ENCODE results near the gene HECTD4. TPM values are rescaled to one million over a fixed set of nuclear protein-coding genes. Genes with fewer than 3 reads are reported as not detected.
A peak's percentile ranks its signal among the peaks of the same experiment; 100 is the strongest.

The HECTD4 gene
- total and polyA plus RNA-seq, 7 donors, result 2.1 to 22.8 (median 14.6) TPM

DNA sequence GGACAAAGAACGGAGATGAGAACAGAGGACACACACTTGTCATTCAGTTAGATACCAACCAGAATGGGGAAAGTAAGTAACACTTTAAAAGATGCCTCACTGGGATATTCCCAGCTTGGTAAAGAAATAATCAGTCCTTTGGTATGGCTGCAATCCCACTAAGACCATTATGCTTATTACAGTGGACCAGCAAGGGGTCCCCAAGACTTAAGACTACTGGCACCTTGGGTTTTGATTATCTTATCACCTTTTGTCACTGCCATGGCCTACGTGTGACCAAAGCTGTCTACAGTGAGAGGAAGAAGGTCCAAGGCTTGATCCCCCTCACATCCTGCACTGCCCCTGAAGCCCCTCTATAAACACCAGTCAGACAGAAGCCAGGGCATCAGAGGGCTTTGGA, 191.0 kb downstream of the HECTD4 start:
- intact Hi-C loops (cut with DNase I), result no loop called here
- H3K27me3 ChIP-seq (ENCODE audit: insufficient read depth in 3 of 3, low read length in 2 of 3), result no peaks in the 10 kb centered on the region
- no peak for DNase-seq
- H3K9me3 ChIP-seq, result no peaks in the 10 kb centered on the region
- no peak for ATAC-seq
- TF ChIP-seq, protein P1, sequence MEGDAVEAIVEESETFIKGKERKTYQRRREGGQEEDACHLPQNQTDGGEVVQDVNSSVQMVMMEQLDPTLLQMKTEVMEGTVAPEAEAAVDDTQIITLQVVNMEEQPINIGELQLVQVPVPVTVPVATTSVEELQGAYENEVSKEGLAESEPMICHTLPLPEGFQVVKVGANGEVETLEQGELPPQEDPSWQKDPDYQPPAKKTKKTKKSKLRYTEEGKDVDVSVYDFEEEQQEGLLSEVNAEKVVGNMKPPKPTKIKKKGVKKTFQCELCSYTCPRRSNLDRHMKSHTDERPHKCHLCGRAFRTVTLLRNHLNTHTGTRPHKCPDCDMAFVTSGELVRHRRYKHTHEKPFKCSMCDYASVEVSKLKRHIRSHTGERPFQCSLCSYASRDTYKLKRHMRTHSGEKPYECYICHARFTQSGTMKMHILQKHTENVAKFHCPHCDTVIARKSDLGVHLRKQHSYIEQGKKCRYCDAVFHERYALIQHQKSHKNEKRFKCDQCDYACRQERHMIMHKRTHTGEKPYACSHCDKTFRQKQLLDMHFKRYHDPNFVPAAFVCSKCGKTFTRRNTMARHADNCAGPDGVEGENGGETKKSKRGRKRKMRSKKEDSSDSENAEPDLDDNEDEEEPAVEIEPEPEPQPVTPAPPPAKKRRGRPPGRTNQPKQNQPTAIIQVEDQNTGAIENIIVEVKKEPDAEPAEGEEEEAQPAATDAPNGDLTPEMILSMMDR (IDR thresholded peaks at IDR 0.05), result no peak
- H3K27ac ChIP-seq, result no peak overlapping the region
- no peak overlapping the region for H3K4me3 ChIP-seq
- H3K4me1 ChIP-seq, result no peaks in the 10 kb centered on the region
- peaks cover 0 to 96% of the 10 kb centered on the region in 2 donors for H3K36me3 ChIP-seq (ENCODE audit: insufficient read depth in 1 of 2, low read depth in 1 of 2)
- WGBS, 3 donors, result 73 to 83% (median 77%) methylated on average over 2 of the region's 2 CpGs

DNA sequence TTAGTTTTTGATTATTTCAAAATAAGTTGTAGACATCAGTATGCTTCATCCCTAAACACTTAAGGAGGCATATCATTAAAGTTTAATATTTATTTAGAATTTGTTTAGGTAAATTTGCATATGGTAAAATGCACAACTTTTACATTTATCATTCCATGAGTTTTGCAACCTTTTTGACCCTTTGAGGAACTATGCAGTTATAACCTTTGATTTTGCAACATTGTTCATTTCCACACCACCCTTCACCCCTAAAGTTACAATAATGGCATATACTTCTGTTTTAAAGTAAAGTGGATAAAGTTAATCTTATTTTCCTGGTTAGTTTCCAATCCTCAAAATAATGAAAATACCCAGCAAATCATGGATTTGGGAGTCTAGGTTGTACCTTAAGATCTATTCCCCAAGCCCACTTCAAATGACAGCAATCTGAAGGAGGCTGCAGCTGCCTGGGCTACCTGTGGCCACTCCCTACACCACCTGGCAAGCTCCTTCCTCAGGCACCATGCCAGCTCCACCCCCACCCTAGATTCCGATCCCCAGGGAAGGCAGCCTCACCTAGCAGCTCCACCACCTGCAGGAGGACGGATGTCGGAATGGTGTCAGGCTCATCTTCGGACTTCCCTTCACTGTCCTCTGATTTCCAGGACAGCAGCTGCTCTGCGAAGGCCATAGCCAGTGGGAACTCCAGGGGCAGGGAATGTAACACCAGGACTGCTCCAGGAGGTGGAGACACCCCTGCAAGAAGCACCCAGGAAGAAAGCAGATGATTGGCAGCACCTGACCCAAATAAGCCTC, 191.8 kb downstream of the HECTD4 start:
- no peak overlapping the region for H3K4me3 ChIP-seq
- H3K27me3 ChIP-seq (ENCODE audit: insufficient read depth in 3 of 3, low read length in 2 of 3), result no peaks in the 10 kb centered on the region
- intact Hi-C loops (cut with DNase I), result no loop called here
- TF ChIP-seq, protein P1 (IDR thresholded peaks at IDR 0.05), result no peak
- no peak overlapping the region for H3K27ac ChIP-seq
- no peaks in the 10 kb centered on the region for H3K4me1 ChIP-seq
- peaks cover 0 to 91% of the 10 kb centered on the region in 2 donors for H3K36me3 ChIP-seq (ENCODE audit: insufficient read depth in 1 of 2, low read depth in 1 of 2)
- 87 to 97% (median 89%) methylated on average over 5 of the region's 5 CpGs for WGBS, 3 donors
- no peaks in the 10 kb centered on the region for H3K9me3 ChIP-seq
- ATAC-seq (no peak), DNase-seq (no peak)

DNA sequence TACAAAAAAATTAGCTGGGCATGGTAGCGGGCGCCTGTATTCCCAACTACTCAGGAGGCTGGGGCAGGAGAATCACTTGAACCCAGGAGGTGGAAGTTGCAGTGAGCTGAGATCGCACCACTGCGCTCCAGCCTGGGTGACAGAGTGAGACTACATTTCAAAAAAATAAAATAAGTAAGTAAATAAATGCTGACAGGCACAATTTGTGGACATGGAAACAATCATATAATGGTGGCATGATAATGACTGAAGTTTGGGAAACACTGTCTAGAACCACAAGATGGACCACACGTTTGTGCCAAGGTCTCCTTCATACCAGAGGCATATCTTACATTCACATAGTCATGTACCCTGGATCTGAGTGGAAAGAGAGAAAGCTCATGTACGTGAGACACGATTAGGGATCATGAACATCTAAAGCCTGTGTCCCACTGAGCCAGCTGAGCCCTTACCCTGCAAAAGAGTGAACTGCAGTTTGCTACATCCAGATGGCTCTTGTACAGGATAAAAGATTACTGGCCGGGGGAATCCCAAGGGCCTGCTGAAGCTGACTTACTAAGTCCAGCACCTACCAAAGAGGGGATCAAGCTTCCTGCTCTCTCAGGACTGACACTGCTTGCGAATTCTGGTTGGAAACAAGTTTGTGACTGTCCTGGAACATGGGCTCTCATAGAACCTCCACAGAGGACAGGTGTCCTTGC, 194.0 kb downstream of the HECTD4 start:
- Histone ChIP-seq H3K36me3 (ENCODE audit: insufficient read depth in 1 of 2, low read depth in 1 of 2) (peaks cover 0 to 91% of the 10 kb centered on the region in 2 donors), H3K9me3 (no peaks in the 10 kb centered on the region), H3K27ac (no peak overlapping the region), H3K4me1 (no peaks in the 10 kb centered on the region), H3K4me3 (no peak overlapping the region), H3K27me3 (ENCODE audit: insufficient read depth in 3 of 3, low read length in 2 of 3) (no peaks in the 10 kb centered on the region)
- TF ChIP-seq, protein P1 (IDR thresholded peaks at IDR 0.05), result no peak
- DNase-seq (no peak), ATAC-seq (no peak)
- 82 to 88% (median 83%) methylated on average over 9 of the region's 9 CpGs for WGBS, 3 donors
- intact Hi-C loops (cut with DNase I), result no loop called here

DNA sequence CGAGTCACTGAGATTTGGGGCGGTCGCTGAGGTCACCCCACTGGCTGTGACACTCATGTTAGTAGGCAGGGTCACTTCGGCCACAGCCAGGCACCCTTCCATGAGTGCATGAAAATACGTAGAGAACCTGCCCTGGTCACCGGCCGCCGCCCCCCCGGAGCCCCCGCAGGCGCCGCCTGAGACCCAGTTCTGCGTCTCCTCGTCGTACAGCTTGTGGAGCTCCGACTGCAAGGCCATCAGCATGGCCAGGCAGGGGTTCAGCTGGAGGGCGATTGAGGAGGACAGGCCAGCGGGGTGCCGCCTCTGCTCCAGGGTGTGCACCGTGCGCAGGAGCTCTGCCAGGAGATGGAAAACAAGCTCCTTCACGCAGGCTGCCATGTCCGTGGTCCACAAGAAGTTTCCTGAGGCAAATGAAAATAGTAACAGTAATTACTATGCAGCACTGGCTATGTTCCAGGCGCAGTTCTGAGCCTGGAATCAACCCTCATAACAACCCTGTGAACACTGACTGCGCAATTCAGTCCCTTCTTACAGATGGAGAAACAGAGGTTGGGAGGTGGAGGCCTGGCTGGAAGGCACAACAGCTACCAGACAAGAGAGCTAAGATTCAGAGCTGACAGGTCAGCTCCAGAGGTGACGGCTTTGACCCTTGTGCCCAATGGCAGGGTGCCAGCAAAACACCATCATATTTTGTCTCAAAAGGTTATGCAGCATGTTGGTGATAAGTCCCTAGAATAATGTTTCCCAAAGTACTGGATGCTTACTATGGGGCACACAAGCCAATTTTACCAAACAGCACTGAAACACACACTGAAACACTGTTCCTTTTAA, 196.9 kb downstream of the HECTD4 start:
- intact Hi-C loops (cut with DNase I), result no loop called here
- H3K9me3 ChIP-seq, result no peaks in the 10 kb centered on the region
- H3K4me3 ChIP-seq, result no peak overlapping the region
- no peaks in the 10 kb centered on the region for H3K27me3 ChIP-seq (ENCODE audit: insufficient read depth in 3 of 3, low read length in 2 of 3)
- DNase-seq (peak in 1 of 2 donors; percentile 19), ATAC-seq (no peak)
- H3K27ac ChIP-seq, result no peak overlapping the region
- TF ChIP-seq, protein P1 (IDR thresholded peaks at IDR 0.05), result no peak
- no peaks in the 10 kb centered on the region for H3K4me1 ChIP-seq
- WGBS, 3 donors, result 87 to 90% (median 90%) methylated on average over 26 of the region's 26 CpGs
- H3K36me3 ChIP-seq (ENCODE audit: insufficient read depth in 1 of 2, low read depth in 1 of 2), result peaks cover 0 to 91% of the 10 kb centered on the region in 2 donors

Measured in psoas muscle (tissue), 8 donors.